HEK293T (cell line): ENCODE measurements around the gene SLC3A2.

Experiments used
- FOXA1 ChIP-seq: fragments of 450-650 bp; IDR thresholded peaks from 2 replicates; pipeline ENCODE4 v1.6.1; 2016; ENCODE audit warnings: mild to moderate bottlenecking
- FOXK2 ChIP-seq: fragments of 450-650 bp; IDR thresholded peaks from 2 replicates; pipeline ENCODE4 v1.6.1; 2016; ENCODE audit warnings: mild to moderate bottlenecking
- HDGF ChIP-seq: fragments of 450-650 bp; IDR thresholded peaks from 2 replicates; pipeline ENCODE4 v1.6.1; 2017; ENCODE audit warnings: antibody characterized with exemption, borderline replicate concordance
- LEF1 ChIP-seq: fragments of 450-650 bp; IDR thresholded peaks from 2 replicates; pipeline ENCODE4 v1.6.1; 2017; ENCODE audit warnings: mild to moderate bottlenecking, borderline replicate concordance
- NFRKB ChIP-seq: fragments of 450-650 bp; IDR thresholded peaks from 2 replicates; pipeline ENCODE4 v1.6.1; 2016; ENCODE audit warnings: mild to moderate bottlenecking, moderate library complexity
- SP1 ChIP-seq: fragments of 450-650 bp; IDR thresholded peaks from 2 replicates; pipeline ENCODE4 v1.6.1; 2017
- SUZ12 ChIP-seq: fragments of 450-650 bp; IDR thresholded peaks from 2 replicates; pipeline ENCODE4 v1.6.1; 2016; ENCODE audit warnings: mild to moderate bottlenecking
- ZNF384 ChIP-seq: fragments of 450-650 bp; IDR thresholded peaks from 2 replicates; pipeline ENCODE4 v1.6.1; 2016

DNA sequence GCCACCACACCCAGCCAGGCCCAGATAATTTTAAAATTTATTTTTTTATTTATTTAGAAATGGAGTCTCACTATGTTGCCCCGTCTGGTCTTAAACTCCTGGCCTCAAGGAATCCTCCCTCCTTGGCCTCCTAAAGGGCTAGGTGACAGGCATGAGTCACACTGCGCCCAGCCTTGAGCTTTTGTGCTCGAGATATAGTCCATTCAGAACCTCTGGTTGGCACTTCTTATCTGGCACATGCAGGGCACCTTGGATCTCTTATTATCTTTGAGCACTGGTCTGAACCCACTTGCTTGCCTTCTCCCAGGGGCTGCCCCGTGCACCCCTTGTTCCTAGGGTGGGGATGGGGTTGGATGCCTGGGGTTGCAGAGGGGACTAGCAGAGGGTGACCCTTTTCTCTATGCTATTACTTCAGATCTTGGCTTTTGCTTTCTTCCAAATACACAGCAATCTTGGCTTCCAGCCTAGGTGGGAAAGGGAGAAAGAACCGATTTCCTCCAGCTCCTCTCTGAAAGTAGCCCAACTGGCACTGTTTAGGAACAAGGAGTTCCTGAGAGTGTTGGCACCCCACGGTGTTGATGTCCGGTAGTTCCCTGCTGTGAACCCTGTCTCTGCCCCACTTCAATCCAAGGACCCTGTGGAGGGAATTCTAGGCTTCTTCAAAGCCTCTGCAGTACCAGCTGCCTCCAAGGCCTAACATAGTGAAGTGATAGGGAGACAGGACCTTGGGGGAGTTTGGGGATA lies 1.3 kb upstream of the SLC3A2 start:
- no peak for TF ChIP-seq FOXA1
- TF ChIP-seq SP1: no peak
- no peak for TF ChIP-seq ZNF384
- TF ChIP-seq FOXK2: no peak
- no peak for TF ChIP-seq NFRKB
- TF ChIP-seq LEF1: no peak
- no peak for TF ChIP-seq SUZ12
- TF ChIP-seq HDGF: no peak
